HG03066 (cell line): ENCODE data around the gene TGIF2.
A peak's percentile ranks its signal among the peaks of the same experiment; 100 is the strongest.

ENCODE experiments used
- ATAC-seq: cut with Tn5 transposase; IDR thresholded peaks from one replicate; pipeline ENCODE4 v1.9.1; 2021; ENCODE audit warnings: low read depth; ENCODE audit not compliant: unreplicated experiment

The TGIF2 gene

DNA sequence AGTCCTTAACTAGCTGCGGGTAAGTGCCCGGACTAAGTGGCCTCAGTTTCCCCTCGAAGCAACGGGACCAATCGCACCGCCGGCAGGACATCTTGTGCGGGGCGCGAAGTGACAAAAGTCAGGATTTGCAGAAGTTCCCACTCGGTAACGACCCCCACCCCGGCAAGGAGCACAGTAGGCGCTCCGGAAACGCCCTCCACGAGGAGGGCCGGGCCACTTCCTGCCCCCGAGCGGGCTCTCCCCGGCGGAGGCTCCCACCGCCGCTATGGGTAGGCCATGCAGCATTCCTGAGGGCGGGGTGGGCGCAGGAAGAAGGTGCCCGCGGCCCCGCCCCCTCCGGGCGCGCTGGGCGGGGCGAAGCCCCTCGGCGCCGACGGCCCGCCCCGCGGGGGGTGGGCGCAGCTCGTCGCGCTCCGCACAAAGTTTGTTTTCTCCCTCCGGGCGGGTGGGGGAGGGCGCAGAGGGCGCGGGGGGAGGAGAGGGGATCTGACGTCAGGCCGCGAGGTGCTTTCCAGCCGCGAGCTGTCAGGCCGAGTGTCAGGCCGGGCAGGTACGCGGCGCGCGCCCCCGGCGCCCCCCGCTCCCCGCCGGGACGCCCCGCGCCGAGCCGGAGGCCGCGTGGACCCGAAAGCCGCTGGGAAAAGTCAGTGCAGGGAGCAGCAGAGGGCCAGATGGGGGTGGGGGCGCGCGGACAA, at the start of gene TGIF2:
TGIF2 (plus strand) TSS at position 495 of the 695 bp plus-strand sequence. CDS start 5,178 bp downstream, outside the sequence.
- ATAC-seq: peak; percentile 54

DNA sequence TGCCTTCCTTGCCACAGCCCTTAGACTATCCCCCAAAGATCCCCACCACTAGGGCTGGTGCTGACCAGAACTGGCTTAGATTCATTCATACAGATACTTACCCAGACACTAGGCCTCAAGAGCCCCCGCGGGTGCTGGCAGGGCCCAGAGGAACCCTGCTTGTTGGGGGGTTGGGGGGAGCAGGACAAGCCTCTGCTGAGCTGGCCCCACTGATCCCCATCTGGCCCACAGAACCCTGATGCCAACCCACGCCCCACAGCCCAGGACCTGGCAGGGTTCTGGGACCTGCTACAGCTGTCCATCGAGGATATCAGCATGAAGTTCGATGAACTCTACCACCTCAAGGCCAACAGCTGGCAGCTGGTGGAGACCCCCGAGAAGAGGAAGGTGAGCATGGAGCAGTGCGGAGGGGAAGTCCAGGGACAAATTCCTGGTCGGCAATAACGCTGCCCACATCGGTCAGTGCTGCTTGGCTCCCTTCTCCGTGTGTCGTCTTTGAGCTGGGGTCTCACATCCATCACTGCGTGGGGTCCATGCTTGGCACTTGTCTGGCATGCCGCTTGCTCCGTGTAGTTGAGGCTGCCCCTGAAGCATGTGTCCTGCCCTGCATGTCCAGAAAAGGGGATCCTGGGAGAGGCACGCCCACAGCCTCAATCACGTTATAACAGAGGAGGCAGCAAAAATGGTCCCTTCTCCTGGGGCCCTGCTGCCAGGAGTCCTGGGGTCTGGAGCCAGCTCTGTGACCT, 47.6 kb upstream of the TGIF2 start:
- ATAC-seq: no peak

DNA sequence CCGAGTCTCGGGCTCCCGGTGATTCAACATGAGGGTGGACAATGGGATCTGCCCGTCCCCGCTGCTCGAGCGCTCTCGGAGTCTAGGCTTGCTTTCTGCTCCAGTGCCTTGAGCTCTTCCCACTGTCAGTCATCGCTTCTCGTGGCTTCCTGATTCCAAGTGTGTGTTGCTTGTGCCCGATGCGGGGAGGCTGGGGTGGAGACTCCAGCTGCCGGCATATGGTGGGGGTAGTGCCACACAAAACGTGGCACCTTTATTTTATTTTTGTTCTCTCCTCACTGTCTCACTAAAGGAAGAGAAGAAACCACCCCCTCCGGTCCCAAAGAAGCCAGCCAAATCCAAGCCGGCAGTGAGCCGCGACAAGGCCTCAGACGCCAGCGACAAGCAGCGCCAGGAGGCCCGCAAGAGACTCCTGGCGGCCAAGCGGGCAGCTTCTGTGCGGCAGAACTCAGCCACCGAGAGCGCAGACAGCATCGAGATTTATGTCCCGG, 46.8 kb upstream of the TGIF2 start:
- no peak for ATAC-seq

DNA sequence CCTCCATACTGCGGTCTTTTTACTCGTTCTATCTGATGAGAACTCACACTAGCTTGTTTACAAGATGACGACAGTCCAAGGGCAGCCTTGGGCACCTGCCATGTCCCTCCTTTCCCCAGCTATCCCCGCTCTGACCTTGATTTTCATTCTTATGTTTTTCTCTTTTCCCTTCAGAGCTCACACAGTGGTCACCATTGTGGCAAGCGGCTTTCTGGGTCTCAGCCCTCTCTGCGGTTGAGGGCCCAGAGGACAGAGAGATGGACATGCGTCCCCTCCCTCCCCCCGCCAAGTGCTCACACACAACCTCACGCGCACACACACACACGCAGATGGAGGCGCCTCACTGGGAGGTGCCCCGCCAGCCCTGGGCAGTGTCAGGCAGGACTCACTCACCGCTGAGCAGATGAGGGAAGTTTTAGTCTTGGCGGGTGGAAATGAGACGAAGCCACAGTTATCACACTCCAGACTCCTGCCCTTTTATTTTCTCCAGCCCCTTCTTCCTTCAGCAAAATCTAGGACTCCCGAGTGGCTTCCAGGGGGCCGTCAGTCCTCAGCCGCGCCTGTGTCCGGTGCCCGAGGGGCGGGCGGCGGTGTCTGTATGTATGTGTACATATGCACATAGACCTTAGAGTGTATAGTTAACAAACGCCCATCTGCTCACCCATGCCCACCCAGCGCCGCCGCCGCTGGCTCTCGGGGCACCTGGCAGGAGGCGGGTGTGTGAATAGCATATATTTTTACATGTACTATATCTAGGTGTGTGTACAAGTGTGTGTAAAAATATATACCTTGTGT, 45.9 kb upstream of the TGIF2 start:
- ATAC-seq: no peak

GRCh38 chr20:36528176-36528874, 45.1 kb upstream of the TGIF2 start:
- no peak for ATAC-seq

- ATAC-seq: no peak
Observed at GRCh38 chr20:36528875-36529417, 44.5 kb upstream of the TGIF2 start.

DNA sequence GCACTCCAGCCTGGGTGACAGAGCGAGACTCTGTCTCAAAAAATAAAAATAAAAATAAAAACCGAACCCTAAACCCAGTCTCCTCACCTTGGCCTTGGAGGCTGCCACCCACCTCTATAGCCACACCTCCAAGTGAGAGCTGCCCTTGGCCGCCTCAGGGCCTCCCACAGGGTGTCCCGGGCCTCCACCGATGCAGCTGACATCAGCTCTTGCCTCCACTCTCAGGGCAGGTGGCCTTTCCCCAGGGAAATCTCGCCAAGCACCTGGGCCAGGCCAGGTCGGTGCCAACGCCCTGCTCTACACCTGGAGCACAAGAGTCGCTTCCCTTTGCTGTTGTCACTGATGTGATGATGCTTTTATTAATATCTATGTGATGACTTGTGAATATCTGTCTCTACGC, 41.0 kb upstream of the TGIF2 start:
- no peak for ATAC-seq

DNA sequence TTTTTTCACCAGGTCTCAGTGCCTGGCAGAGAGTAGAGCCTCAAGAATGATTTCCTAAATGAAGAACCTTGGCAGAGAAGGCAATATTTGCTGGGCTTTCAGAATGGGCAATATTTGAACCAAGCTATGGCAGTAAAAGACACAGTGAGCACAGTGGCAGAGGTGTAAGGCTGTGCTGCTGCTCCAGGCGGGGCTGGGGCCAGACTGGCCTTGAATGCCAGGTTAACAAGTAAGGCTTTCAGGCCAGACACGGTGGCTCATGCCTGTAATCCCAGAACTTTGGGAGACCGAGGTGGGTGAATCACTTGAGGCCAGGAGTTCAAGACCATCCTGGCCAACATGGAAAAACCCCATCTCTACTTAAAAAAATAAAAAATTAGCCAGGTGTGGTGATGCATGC, 40.6 kb upstream of the TGIF2 start:
- no peak for ATAC-seq

DNA sequence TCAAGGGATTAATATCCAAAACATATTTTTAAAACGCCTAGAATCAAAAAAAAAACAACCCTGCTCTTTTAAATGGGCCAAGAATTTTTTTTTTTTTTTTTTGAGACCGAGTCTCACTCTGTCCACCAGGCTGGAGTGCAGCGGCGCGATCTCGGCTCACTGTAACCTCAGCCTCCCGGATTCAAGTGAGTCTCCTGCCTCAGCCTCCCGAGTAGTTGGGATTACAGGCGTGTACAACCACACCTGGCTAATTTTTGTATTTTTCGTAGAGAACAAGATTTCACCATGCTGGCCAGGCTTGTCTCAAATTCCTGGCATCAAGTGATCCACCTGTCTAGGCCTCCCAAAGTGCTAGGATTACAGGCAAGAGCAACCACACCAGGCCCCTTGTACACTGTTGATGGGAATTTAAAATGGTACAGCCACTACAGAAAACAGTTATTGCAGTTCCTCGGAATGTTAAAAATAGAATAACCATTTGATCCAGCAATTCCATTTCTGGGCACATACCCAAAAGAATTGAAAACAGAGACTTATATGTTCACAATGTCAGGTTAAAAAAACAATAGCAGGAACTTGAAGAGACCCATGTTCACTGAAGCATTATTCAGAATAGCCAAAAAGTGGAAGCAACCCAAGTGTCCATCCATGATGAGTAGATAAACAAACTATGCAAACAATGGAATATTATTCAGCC, 35.2 kb upstream of the TGIF2 start:
- no peak for ATAC-seq

DNA sequence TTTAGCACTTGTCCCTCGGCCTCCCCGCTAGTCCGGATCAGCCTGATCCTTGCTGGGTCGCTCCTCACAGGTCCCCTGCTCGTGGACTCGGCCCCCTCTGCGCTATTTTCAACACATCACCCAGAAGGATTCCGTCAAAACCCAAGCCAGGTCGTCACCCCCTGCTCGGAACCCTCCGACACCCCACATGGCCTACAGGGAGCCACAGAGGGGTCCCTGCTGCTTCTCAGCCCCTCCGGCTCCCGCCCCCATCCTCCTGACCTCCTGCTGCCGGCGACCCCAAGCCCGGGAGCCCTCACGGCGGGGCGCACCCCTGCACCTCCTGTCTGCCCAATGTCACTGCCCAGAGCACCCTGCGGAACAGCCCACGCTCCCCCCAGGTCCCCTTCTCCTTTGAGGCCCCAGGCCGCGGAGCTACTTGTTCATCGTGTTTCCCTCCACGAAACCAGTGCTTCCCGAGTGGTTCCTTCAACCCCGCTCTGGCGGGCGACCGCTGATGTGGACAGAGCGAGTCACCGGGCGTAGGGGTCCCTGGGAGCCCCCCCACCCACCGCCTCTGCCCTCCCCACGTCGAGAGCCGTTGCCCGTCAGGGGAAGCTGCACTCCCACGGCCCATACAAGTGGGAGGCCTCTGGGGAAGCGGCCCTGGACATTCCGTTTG, 32.7 kb upstream of the TGIF2 start:
- no peak for ATAC-seq

GRCh38 chr20:36541227-36541767, 32.1 kb upstream of the TGIF2 start, which contains the start of gene MYL9:
MYL9 (plus strand) TSS chr20:36541519; CDS start chr20:36544885, 3,366 bp downstream.
- no peak for ATAC-seq

DNA sequence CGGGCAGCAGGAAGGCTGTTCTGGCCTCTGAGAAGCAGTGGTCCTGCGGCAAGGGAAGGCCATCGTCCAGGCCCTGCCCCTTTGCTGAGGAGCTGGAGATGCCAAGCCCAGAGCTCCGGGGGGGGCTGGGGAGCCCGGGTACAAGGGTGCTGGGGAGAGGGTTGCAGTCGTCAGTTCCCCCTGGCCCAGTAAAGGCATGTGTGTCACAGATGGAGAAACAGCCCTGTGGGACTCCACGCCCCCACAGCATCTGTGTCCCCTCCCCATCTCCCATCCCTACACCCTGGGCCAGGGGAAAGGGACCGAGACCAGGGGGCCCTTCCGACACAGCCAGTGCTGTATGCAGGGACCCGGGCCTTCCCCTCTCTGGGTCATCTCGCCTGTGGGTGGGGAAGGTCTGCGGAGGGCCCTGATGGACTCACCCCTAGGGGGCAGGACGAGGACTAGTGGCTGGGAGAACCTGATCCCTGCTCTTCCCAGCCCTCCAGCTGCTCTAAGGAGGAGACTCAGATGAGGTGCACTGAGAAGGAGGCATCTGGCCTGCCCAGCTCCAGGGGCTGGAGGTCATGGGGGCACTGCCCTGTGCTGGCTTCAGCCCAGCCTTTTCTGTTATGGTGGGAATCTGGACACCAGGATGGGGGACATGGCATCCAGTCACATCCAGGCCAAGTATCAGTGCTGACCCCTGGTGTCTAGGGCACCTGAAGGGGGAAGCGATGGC, 31.5 kb upstream of the TGIF2 start:
- no peak for ATAC-seq

DNA sequence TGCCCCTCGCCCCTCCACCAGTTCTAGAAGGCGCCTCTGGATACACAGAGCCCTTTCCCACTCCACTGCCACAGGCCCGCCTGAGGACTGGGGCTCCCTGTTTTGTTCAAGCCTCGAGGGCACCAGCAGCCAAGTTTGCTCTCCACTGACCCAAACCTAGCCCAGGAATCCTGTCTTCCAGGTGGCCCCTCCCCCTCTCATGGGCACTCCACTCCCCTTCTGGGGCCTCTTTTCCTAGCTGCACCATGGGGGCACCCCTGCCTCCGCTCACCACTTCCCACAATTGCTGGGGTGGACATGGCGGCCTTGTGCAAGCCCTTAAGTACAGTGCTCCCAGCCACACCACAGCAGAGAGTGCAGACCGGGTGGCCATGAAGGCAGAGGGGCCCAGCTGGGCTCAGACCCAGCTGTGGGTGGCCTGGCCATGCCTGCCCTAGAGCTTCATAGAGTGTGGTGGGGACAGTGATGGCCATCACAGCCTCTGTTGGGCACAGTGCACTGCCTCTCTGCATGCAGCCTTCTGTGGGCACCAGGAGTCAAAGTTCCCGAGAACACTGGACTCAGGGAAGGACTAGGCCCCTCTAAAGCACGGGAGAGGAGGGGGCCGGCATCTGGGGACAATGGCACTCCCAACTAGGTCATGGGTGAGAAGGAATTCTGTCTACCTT, 30.7 kb upstream of the TGIF2 start:
- ATAC-seq: no peak

DNA sequence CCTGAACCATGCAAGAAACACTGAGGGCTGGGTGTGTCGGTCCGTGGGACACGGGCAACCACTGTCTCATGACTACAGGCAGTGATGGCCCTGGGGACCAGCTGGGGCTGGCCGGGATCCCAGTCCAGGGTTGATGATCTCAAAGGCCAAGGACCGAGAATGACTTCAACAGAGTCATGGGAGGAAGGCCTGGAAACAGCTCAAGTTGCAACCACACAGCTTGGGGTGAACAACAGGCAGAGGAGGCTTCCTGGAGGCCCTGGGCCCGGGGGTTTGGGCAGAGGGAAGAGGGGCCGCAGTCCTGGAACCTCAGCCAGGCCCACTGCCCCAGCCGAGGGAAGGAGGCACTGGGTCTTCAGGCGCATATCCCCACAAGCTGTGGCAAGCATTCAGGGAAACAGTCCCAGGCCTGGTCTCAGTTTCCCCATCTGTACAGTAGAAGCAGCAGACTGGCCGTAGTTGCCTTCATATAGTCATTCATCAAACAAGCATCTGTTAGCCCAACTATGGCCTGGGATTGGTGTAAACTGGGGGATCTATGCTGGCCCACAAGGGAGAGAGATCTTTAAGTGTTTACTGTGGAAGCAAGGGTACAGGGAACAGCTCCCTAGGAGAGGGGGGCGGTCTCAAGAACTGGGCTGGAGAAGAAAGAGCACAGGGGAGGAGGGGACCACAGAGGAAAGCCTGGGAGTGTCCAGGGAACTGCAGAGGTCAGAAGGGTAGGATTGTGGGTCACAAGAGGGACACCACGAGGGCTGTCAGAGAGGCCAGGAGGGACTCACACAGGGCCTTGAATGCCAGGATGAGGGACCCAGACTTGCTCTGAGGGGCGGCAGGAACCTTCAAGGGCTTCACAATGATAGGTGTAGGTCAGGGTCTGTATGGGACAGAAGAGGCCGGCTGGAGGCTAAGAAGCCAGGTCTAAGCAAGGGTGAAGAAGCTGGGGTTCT, 29.9 kb upstream of the TGIF2 start:
- ATAC-seq: no peak

- ATAC-seq: no peak
Observed at GRCh38 chr20:36544134-36545018, 29.0 kb upstream of the TGIF2 start.
